Measurements from ENCODE around the gene BASP1. TPM values are rescaled to one million over a fixed set of nuclear protein-coding genes. Genes with fewer than 3 reads are reported as not detected.

BASP1 gene
- total RNA-seq, 4 donors from 2014 or later, result 21.5 to 64.8 (median 26.7) TPM

- Histone ChIP-seq H3K4me1 (no peaks in the 10 kb centered on the region), H3K36me3 (no peaks in the 10 kb centered on the region), H3K9me3 (no peaks in the 10 kb centered on the region), H3K27me3 (no peaks in the 10 kb centered on the region), H3K4me3 (peak overlapping the region; percentile 60 to 64), H3K27ac (peak overlapping the region; percentile 73 to 76)
- DNase-seq, result peak in 1 of 2 donors; percentile 19
- intact Hi-C loops (cut with DNase I; ENCODE audit: low total_unique reads), result no loop called here
- TF ChIP-seq CTCF (IDR thresholded peaks at IDR 0.05) (no peak), POLR2A (IDR thresholded peaks at IDR 0.05) (no peak)
These were observed 1.6 kb downstream of the BASP1 start for GRCh38 chr5:17219006-17219422.

GRCh38 chr5:17219469-17219868 is 2.0 kb downstream of the BASP1 start:
- intact Hi-C loops (cut with DNase I; ENCODE audit: low total_unique reads), result no loop called here
- no peak for DNase-seq
- no peaks in the 10 kb centered on the region for H3K4me1 ChIP-seq
- H3K27me3 ChIP-seq, result no peaks in the 10 kb centered on the region
- H3K4me3 ChIP-seq, result no peak overlapping the region
- H3K9me3 ChIP-seq, result no peaks in the 10 kb centered on the region
- H3K36me3 ChIP-seq, result no peaks in the 10 kb centered on the region
- no peak overlapping the region for H3K27ac ChIP-seq
- TF ChIP-seq POLR2A (IDR thresholded peaks at IDR 0.05) (no peak), CTCF (IDR thresholded peaks at IDR 0.05) (no peak)

DNA sequence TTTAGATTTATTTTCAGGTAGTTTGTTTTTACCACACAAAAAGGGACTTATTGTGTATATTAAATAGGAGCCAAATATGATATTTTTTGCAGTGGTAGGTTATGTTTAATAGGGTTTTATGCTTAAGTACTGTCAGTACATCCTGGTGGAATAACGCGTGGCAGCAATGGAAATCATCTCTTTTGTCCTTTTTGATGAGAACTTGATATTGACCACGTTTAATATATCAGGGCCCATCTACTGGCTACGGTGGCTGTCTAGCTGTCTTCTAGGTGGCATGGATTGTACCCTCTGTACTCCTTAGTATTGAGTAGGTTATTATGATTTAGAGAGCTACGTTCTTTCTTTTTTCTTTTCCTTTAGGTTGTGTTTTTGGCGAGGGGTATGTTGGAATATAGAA is 2.6 kb downstream of the BASP1 start:
- no peak for TF ChIP-seq CTCF (IDR thresholded peaks at IDR 0.05)
- no peak for TF ChIP-seq POLR2A (IDR thresholded peaks at IDR 0.05)
- H3K4me3 ChIP-seq, result no peak overlapping the region
- no peaks in the 10 kb centered on the region for H3K9me3 ChIP-seq
- intact Hi-C loops (cut with DNase I; ENCODE audit: low total_unique reads), result no loop called here
- no peaks in the 10 kb centered on the region for H3K36me3 ChIP-seq
- DNase-seq, result no peak
- H3K27me3 ChIP-seq, result no peaks in the 10 kb centered on the region
- H3K27ac ChIP-seq, result no peak overlapping the region
- H3K4me1 ChIP-seq, result no peaks in the 10 kb centered on the region

DNA sequence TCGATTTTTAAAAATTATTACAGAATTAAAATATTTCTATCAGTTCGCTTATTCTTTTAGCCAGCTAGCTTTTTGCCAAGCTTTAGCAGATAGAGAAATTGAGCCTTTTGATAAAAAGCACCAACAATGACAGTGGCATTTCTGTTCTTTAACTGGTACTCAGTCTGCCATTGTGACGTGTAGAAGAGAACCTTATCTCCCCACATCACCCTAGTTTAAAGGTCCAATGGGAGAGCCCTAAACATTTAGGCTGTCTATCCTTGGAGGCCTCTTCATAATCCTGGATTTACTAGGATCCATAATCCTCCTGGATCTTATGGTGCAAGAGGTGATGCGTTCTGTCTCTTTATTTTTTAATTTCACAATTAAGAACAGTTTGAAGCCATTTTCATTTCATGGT is 3.0 kb downstream of the BASP1 start:
- intact Hi-C loops (cut with DNase I; ENCODE audit: low total_unique reads), result no loop called here

More for the DNA sequence above, 3.0 kb downstream of the BASP1 start:
- Histone ChIP-seq H3K4me1 (no peaks in the 10 kb centered on the region), H3K9me3 (no peaks in the 10 kb centered on the region), H3K27me3 (no peaks in the 10 kb centered on the region), H3K27ac (no peak overlapping the region), H3K36me3 (no peaks in the 10 kb centered on the region), H3K4me3 (no peak overlapping the region)
- DNase-seq, result no peak
- TF ChIP-seq POLR2A (IDR thresholded peaks at IDR 0.05) (no peak), CTCF (IDR thresholded peaks at IDR 0.05) (no peak)
